Skeletal muscle tissue (tissue), 4 donors: ENCODE results near the gene ADGRV1. TPM values are rescaled to one million over a fixed set of nuclear protein-coding genes. Genes with fewer than 3 reads are reported as not detected.
"Not testable (repeated sequence)": the region's sequence is repeated elsewhere in the genome, so short reads cannot be mapped to it uniquely, and the experiment has no call there.

Source experiments
- H3K27ac ChIP-seq: one replicate; pipeline ENCODE4 v1.7.0; 2013; ENCODE audit warnings: mild to moderate bottlenecking, low read depth, low read length, inconsistent platforms
- H3K27me3 ChIP-seq, 3 donors: one replicate each; pipeline ENCODE4 v1.7.0; 2013; ENCODE audit warnings: low read length in 3 of 3; ENCODE audit not compliant: control insufficient read depth in 3 of 3, insufficient read depth in 3 of 3
- H3K36me3 ChIP-seq, 3 donors: one replicate each; pipeline ENCODE4 v1.7.0; 2013; ENCODE audit warnings: low read length in 3 of 3; ENCODE audit not compliant: control insufficient read depth in 3 of 3, insufficient read depth in 3 of 3
- H3K4me1 ChIP-seq, 3 donors: one replicate each; pipeline ENCODE4 v1.7.0; 2013; ENCODE audit warnings: low read length in 3 of 3, mild to moderate bottlenecking in 3 of 3; ENCODE audit not compliant: control insufficient read depth in 3 of 3, insufficient read depth in 3 of 3
- H3K4me3 ChIP-seq, 3 donors: one replicate each; pipeline ENCODE4 v1.7.0; 2013; ENCODE audit warnings: low read length in 3 of 3
- H3K9ac ChIP-seq, 3 donors: one replicate each; pipeline ENCODE4 v1.7.0; 2013; ENCODE audit warnings: low read length in 3 of 3, mild to moderate bottlenecking in 3 of 3, moderate library complexity in 2 of 3, low read depth in 1 of 3
- H3K9me3 ChIP-seq, 3 donors: one replicate each; pipeline ENCODE4 v1.7.0; 2013; ENCODE audit warnings: low read length in 3 of 3; ENCODE audit not compliant: control insufficient read depth in 3 of 3
- total RNA-seq: library from RNA; depleted of rRNA; stranded (reverse); fragments of >200 nt; gene quantifications from one replicate; pipeline ENCODE4 v1.2.3, GENCODE V29; 2014
- donor health status: Osteomylitis.

ADGRV1 gene
- total RNA-seq, 1 donor from 2014 or later = 2.6 TPM

DNA sequence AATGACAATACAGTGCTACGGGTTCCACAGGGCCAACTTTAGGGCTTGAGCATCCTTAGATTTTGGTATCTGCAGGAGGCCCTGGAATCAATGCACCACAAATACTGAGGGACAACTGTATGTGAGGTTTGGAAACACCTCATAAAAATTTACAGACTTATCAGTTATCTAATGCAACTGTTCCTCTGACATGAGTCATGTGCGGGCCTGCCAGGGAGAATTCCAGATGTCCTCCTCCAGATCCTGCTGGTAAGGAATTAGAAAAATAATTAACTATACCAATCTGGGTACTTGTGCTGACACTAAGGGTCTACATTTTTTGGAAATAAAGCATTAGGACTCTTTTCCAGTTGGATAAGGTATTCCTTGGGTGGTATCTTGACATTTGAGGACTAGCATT is 491.2 kb downstream of the ADGRV1 start:
- no peaks in the 10 kb centered on the region for H3K4me1 ChIP-seq
- H3K9me3 ChIP-seq = no peaks in the 10 kb centered on the region
- no peaks in the 10 kb centered on the region for H3K36me3 ChIP-seq
- H3K27me3 ChIP-seq = no peaks in the 10 kb centered on the region
- H3K4me3 ChIP-seq = no peak overlapping the region
- no peak overlapping the region for H3K9ac ChIP-seq
- H3K27ac ChIP-seq = no peak overlapping the region

DNA sequence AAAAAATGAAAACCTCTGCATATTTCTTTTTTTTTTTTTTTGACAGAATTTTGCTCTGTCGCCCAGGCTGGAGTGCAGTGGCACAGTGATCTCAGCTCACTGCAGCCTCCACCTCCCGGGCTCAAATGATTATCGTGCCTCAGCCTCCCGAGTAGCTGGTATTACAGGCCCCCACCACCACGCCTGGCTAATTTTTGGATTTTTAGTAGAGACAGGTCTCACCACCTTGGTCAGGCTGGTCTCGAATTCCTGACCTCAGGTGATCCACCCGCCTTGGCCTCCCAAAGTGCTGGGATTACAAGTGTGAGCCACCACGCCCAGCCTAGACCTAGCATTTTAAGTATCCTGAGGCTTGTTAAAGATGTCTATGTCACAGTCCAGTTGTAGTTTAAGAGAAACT is 493.8 kb downstream of the ADGRV1 start:
- not testable (repeated sequence) for H3K27me3 ChIP-seq, H3K9ac ChIP-seq, H3K27ac ChIP-seq, H3K4me1 ChIP-seq, H3K4me3 ChIP-seq, H3K36me3 ChIP-seq, H3K9me3 ChIP-seq

DNA sequence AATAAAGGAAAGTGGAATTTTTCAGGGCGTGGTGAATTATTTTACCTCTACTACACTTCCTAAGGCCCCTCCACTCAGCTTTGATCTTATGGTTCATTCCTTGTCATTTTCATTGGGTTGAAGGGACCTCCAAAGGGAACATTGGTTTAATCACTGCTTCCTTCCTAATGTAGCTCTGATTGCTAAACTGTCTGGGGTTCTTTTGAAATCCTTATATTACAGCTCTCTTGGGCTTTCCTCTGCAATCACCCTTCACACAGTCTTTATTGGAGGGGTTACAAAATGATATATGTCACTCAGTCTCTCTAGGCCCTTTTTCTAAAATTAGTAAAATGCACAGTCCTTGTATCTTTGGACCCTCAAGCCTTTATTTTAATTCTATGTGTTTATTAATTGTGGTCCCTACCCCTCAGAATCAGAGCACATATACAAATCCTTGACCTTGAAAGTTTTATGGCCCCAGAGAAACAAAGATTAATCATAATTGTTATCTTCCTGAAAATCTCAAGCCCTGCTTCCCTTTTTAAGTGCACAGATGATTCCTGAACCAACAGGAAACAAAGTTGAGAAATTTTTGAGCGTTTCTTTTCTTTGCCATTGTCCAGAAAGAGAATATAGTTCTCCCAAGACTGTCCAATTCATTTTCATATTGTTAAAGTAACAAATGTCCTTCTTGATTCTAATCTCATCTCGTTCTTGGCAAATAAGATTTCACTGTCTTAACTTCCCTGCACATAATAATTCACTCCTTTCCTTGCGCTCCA is 494.6 kb downstream of the ADGRV1 start:
- Histone ChIP-seq H3K4me3 (no peak overlapping the region), H3K9me3 (peaks cover 0 to 3% (median 0%) of the 10 kb centered on the region in 3 donors), H3K4me1 (no peaks in the 10 kb centered on the region), H3K36me3 (no peaks in the 10 kb centered on the region), H3K27ac (peak overlapping the region; percentile 34), H3K9ac (no peak overlapping the region), H3K27me3 (no peaks in the 10 kb centered on the region)

DNA sequence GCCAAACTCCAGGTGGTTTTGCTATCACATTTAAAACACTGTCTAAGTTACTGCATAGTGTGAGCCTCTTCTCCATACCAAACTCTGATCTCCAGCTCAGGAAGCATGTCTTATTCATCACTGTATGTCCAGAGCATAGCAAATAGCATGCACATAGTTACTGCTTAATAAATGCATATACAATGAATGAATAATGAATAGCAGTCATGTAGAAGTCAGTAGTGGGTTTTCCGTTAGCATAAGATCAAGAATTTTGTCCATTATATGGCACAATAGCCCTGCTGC is 495.1 kb downstream of the ADGRV1 start:
- no peaks in the 10 kb centered on the region for H3K4me1 ChIP-seq
- H3K4me3 ChIP-seq = no peak overlapping the region
- H3K36me3 ChIP-seq = no peaks in the 10 kb centered on the region
- peak overlapping the region; percentile 10 for H3K27ac ChIP-seq
- no peaks in the 10 kb centered on the region for H3K27me3 ChIP-seq
- peaks cover 0 to 3% (median 0%) of the 10 kb centered on the region in 3 donors for H3K9me3 ChIP-seq
- H3K9ac ChIP-seq = no peak overlapping the region

DNA sequence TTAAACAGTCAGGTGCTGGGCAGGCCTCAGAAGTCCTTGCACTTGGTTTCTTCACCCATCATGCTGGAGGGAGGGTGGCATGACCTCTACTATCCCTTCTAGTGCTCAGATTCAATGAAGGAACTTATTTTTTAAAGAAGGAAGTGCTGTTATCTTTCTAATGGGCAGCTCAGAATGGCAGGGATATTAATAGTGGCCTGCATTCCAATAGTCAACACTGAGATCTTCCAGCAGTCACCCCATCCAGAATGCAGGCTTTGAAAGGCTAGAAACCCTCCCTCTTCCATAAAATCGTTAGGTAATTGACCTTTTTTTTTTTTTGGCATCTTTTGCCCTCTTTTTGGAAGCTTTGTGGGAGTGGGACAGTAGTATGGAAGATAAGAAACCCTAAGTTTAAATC is 499.6 kb downstream of the ADGRV1 start:
- Histone ChIP-seq H3K27me3 (no peaks in the 10 kb centered on the region), H3K4me3 (no peak overlapping the region), H3K9ac (no peak overlapping the region), H3K9me3 (peaks cover 0 to 3% (median 0%) of the 10 kb centered on the region in 3 donors), H3K36me3 (no peaks in the 10 kb centered on the region), H3K4me1 (no peaks in the 10 kb centered on the region), H3K27ac (no peak overlapping the region)

DNA sequence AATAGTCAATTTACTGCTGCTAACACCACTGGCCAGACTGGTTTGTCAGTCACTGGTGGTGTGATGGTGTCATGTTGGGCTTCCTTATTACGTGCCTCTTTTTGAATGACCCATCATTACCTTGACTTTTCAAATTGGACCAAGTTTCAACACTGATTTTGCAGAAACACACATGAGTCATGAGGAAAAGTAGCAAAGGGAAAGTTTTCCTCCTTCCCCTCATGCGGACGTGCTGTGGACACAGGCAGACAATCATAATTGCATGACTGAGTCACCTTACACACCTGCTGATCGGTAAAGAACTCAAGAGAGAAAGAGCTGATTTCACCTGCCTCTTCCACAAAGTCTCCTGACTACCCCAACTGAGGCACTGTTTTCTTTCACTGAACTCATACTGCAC is 500.0 kb downstream of the ADGRV1 start:
- H3K27me3 ChIP-seq = no peaks in the 10 kb centered on the region
- peaks cover 0 to 3% (median 0%) of the 10 kb centered on the region in 3 donors for H3K9me3 ChIP-seq
- no peaks in the 10 kb centered on the region for H3K4me1 ChIP-seq
- no peaks in the 10 kb centered on the region for H3K36me3 ChIP-seq
- no peak overlapping the region for H3K9ac ChIP-seq
- no peak overlapping the region for H3K27ac ChIP-seq
- no peak overlapping the region for H3K4me3 ChIP-seq

DNA sequence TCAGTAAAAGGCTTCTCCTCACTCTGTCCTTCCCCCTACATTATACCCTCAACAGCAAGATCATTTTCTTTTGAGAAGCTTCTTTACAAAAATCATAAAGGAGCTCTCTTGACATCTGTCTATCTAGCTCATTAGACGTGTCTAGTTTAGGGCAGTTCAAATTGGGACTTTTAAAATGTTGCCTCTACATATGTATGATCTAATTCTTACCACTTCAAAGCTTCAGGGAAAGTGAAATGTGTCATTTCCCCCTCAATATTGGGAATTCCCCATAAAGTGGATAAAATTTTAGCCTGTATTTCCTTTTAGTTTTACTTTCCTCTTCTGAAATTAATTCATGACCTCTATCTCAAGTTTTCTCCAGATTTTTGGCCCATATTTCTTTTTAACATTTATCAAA is 500.8 kb downstream of the ADGRV1 start:
- H3K27me3 ChIP-seq = no peaks in the 10 kb centered on the region
- no peak overlapping the region for H3K4me3 ChIP-seq
- no peak overlapping the region for H3K9ac ChIP-seq
- no peak overlapping the region for H3K27ac ChIP-seq
- H3K36me3 ChIP-seq = no peaks in the 10 kb centered on the region
- no peaks in the 10 kb centered on the region for H3K4me1 ChIP-seq
- H3K9me3 ChIP-seq = peaks cover 0 to 3% (median 0%) of the 10 kb centered on the region in 3 donors

DNA sequence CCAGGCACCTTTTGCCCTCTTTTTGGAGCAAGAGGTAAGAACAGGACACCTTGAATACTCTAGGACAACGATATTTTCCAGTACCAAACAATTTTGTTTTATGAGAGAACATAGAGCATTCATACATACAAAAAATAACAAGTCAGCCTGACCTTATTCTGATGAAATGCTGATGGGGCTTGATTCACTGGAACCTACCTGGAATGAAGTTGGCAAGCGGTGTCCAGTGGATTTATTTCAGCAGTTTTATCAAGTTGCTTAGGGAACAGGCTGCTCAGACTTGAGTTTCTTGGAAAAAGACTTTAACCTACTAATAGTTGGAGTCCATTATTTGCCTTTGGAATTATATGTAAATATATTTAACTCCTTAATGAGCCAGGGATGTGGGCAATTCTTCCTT is 502.5 kb downstream of the ADGRV1 start:
- no peak overlapping the region for H3K4me3 ChIP-seq
- H3K4me1 ChIP-seq = no peaks in the 10 kb centered on the region

DNA sequence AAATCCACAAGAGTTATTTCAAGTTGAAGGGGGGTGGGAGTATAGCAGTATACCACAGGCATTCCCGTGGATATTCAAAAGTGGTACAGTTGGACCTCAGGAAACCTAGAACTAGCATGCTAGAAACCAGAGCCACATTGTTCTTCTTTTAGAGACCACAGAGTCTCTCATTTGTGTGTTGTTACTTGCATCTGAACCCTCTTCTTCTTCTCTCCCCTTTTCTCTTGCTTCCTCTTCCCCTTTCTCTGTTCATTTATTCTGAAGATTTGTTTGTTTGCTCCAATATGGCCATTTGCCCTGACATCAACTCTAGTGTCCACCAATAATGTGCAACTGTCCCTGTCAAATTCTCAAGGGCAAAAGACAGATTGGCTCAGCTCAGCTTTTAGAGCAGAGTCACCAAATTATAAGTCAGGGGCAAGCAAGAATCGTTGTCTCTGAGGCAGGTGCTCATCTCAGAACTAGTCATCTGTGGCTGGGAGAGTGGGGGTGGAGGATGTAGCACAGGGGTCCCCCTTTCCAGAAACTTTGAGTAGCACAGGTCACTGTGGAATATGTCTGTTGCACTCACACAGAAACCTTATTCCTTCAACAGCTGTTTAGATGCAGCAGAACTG is 503.5 kb downstream of the ADGRV1 start:
- Histone ChIP-seq H3K9ac (no peak overlapping the region), H3K4me1 (no peaks in the 10 kb centered on the region), H3K27me3 (no peaks in the 10 kb centered on the region)

More for the DNA sequence above, 502.5 kb downstream of the ADGRV1 start:
- Histone ChIP-seq H3K27me3 (no peaks in the 10 kb centered on the region), H3K9me3 (peaks cover 0 to 3% (median 0%) of the 10 kb centered on the region in 3 donors), H3K9ac (no peak overlapping the region), H3K36me3 (no peaks in the 10 kb centered on the region), H3K27ac (no peak overlapping the region)

DNA sequence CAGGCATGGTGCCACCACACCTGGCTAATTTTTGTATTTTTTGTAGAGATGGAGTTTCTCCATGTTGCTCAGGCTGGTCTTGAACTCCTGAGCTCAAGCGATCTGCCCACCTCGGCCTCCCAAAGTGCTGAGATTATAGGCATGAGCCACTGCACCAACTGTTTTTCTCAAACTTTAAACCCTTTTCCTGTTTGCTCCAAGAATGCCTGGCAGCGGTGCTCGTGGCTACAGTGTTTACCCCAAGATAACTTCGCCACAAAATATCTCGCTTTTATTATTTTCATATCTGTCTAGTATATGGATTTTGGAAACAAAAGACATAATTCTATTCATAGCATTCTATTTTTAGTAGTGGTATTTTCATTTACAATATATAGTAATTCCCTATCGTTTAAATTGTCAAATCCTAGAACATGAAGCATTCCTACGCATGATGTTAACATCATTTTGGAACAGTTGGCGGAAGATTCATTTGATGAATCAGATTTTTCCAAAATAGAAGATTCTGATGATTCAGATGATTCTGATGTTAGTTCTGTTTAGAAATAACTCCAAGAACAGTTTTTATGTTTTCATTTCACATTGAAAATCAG is 504.6 kb downstream of the ADGRV1 start:
- H3K4me1 ChIP-seq, H3K27me3 ChIP-seq, H3K27ac ChIP-seq: not testable (repeated sequence)

More for the DNA sequence above, 503.5 kb downstream of the ADGRV1 start:
- Histone ChIP-seq H3K9me3 (no peaks in the 10 kb centered on the region), H3K4me3 (no peak overlapping the region), H3K27ac (no peak overlapping the region), H3K36me3 (no peaks in the 10 kb centered on the region)

More for the DNA sequence above, 504.6 kb downstream of the ADGRV1 start:
- not testable (repeated sequence) for H3K9me3 ChIP-seq, H3K36me3 ChIP-seq, H3K9ac ChIP-seq, H3K4me3 ChIP-seq
